GM12878 (cell line): ENCODE data around the gene UBASH3A. TPM values are rescaled to one million over a fixed set of nuclear protein-coding genes. Genes with fewer than 3 reads are reported as not detected.

Experiments used
- ATAC-seq: fragments of 200-7000 bp; cut with Tn5 transposase; 3 replicates; pipeline ENCODE4 v1.9.1; 2020; ENCODE audit warnings: mild to moderate bottlenecking, moderate library complexity
- BruUV-seq: library from RNA; stranded (reverse); fragments of 400-500 nt; replicated peaks from 2 replicates; lab custom pipeline; 2021; lab: Mats Ljungman, UMichigan
- CTCF ChIA-PET: fragments of 300-600 bp; sonication (Branson Sonifier 250); formaldehyde crosslinking; extraction: SDS; loops from one replicate; lab custom pipeline; 2021; ENCODE audit warnings: inconsistent platforms; lab: Yijun Ruan, JAX
- POLR2A ChIA-PET: fragments of 350-600 bp; formaldehyde crosslinking; extraction: SDS; loops from one replicate; lab custom pipeline; 2021; ENCODE audit warnings: inconsistent platforms; lab: Charles Lee
- RAD21 ChIA-PET: fragments of 300-600 bp; sonication (Branson Sonifier 250); formaldehyde crosslinking; loops from one replicate; lab custom pipeline; 2023; ENCODE audit warnings: antibody characterized with exemption; ENCODE audit not compliant: unreplicated experiment; lab: Charles Lee
- SMC1A ChIA-PET: fragments of 300-600 bp; sonication (Branson Sonifier 250); formaldehyde crosslinking; loops from one replicate; lab custom pipeline; 2023; ENCODE audit not compliant: unreplicated experiment, uncharacterized antibody; lab: Charles Lee
- DNase-seq: peaks from one replicate; pipeline ENCODE4 v3.0.0-alpha.2; 2011; ENCODE audit warnings: low read depth, low spot score
- FAIRE-seq: peaks from 3 replicates; lab custom pipeline; 2011; peaks lifted over from hg19 to GRCh38; lab: Jason Lieb, UNC
- H2AFZ ChIP-seq: 2 replicates; pipeline ENCODE4 v1.6.0; 2011; ENCODE audit warnings: low read depth, low read length, control low read depth; ENCODE audit not compliant: control insufficient read depth
- H3K27ac ChIP-seq: 2 replicates; pipeline ENCODE4 v1.5.1; 2011; ENCODE audit warnings: control low read depth; ENCODE audit not compliant: control insufficient read depth, insufficient read depth
- H3K27me3 ChIP-seq, 2 experiments: replicated peaks in 1 of 2; 2 replicates each; pipeline versions ENCODE4 v1.6.0 to v1.6.1; 2011; ENCODE audit warnings: low read length in 1 of 2; ENCODE audit not compliant: control insufficient read depth in 2 of 2, insufficient read depth in 2 of 2
- H3K36me3 ChIP-seq, 2 experiments: 2 replicates each; pipeline ENCODE4 v1.5.1; 2011; ENCODE audit warnings: low read length in 1 of 2; ENCODE audit not compliant: control insufficient read depth in 2 of 2, insufficient read depth in 2 of 2
- H3K4me1 ChIP-seq: 2 replicates; pipeline ENCODE4 v1.6.1; 2011; ENCODE audit warnings: mild to moderate bottlenecking, low read length, moderate library complexity, mixed read lengths; ENCODE audit not compliant: control insufficient read depth, insufficient read depth
- H3K4me2 ChIP-seq: 2 replicates; pipeline ENCODE4 v1.6.0; 2011; ENCODE audit warnings: control low read depth; ENCODE audit not compliant: control insufficient read depth, insufficient read depth
- H3K4me3 ChIP-seq: fragments of 200-600 bp; sonication (generic); 2 replicates; pipeline ENCODE4 v1.5.1; 2016
- H3K79me2 ChIP-seq: 2 replicates; pipeline ENCODE4 v1.6.0; 2011; ENCODE audit warnings: low read length; ENCODE audit not compliant: control insufficient read depth, insufficient read depth
- H3K9ac ChIP-seq: 2 replicates; pipeline ENCODE4 v1.8.0; 2011; ENCODE audit warnings: low read length, control low read depth, mixed read lengths; ENCODE audit not compliant: control insufficient read depth, insufficient read depth
- H3K9me3 ChIP-seq: replicated peaks from 3 replicates; pipeline ENCODE4 v1.5.1; 2011; ENCODE audit warnings: mild to moderate bottlenecking, low read length; ENCODE audit not compliant: control insufficient read depth, insufficient read depth
- H4K20me1 ChIP-seq: 2 replicates; pipeline ENCODE4 v1.6.0; 2011; ENCODE audit not compliant: control insufficient read depth, insufficient read depth
- BACH1 ChIP-seq: fragments of 450-650 bp; IDR thresholded peaks from 2 replicates; pipeline ENCODE4 v1.6.1; 2017; ENCODE audit warnings: mild to moderate bottlenecking, borderline replicate concordance
- MTA3 ChIP-seq: IDR thresholded peaks from 2 replicates; pipeline ENCODE4 v1.6.1; 2012; ENCODE audit warnings: low read length, inconsistent platforms, borderline replicate concordance
- NR2C1 ChIP-seq: fragments of 450-650 bp; IDR thresholded peaks from 2 replicates; pipeline ENCODE4 v1.6.1; 2017; ENCODE audit warnings: antibody characterized with exemption, mild to moderate bottlenecking, moderate library complexity
- PAX8 ChIP-seq: fragments of 450-650 bp; IDR thresholded peaks from 2 replicates; pipeline ENCODE4 v1.6.1; 2017; ENCODE audit warnings: mild to moderate bottlenecking, moderate library complexity
- POLR2AphosphoS5 ChIP-seq: IDR thresholded peaks from 2 replicates; pipeline ENCODE4 v1.6.1; 2011; ENCODE audit warnings: mild to moderate bottlenecking, low read length, inconsistent platforms
- SMAD5 ChIP-seq: IDR thresholded peaks from 2 replicates; pipeline ENCODE4 v1.6.1; 2016; ENCODE audit warnings: antibody characterized with exemption, low read depth
- SMARCA5 ChIP-seq: fragments of 450-650 bp; IDR thresholded peaks from 2 replicates; pipeline ENCODE4 v1.6.1; 2017; ENCODE audit warnings: mild to moderate bottlenecking
- ZNF274 ChIP-seq: IDR thresholded peaks from one replicate; pipeline ENCODE4 v1.8.0; 2011; ENCODE audit not compliant: insufficient read length, insufficient read depth
- WGBS: methylation state at CpG from one replicate; pipeline ENCODE4 v1.1.6; 2016; ENCODE audit warnings: low lambda C conversion rate; ENCODE audit not compliant: insufficient replicate concordance, insufficient coverage; ENCODE audit errors: missing lambda C conversion rate; 5-methylcytosine and 5-hydroxymethylcytosine counted together
- in situ Hi-C: fragments of 300-500 bp; cut with MboI; formaldehyde crosslinking; loops from 9 replicates; pipeline ENCODE4 v1.14.3; 2018; ENCODE audit warnings: mixed read lengths
- intact Hi-C: fragments of 100-400 bp; cut with micrococcal nuclease; formaldehyde crosslinking; loops from one replicate; pipeline ENCODE4 v1.14.2; 2022; ENCODE audit not compliant: unreplicated experiment
- polyA plus RNA-seq, 11 experiments: library from polyadenylated mRNA; depleted of rRNA in 4 of 11; unstranded in 6 of 11; stranded (reverse) in 5 of 11; fragments of >200 nt; fragmentation: Nextera tagmentation in 4 of 11; fragmentation: Illumina TruSeq in 1 of 11; extraction: Ambion mirVana in 4 of 11; extraction: Trizol in 1 of 11; gene quantifications; 1 replicate in 1 of 11; 2 replicates in 10 of 11; pipeline versions ENCODE4 v1.2.1 to v1.2.3, GENCODE V29; 2011 to 2016; ENCODE audit warnings: inconsistent platforms in 2 of 11, missing spikeins in 2 of 11, low read depth in 1 of 11
- total RNA-seq, 4 experiments: library from RNA; depleted of rRNA in 3 of 4; stranded (reverse); fragments of >200 nt in 3 of 4; fragmentation: Illumina TruSeq in 1 of 4; extraction: Trizol in 1 of 4; gene quantifications; 2 replicates each; pipeline versions ENCODE4 v1.2.1 to v1.2.3, GENCODE V29; 2013 to 2021
- TF ChIP-seq, protein P1 (sequence below): fragments of 450-650 bp; formaldehyde crosslinking; IDR thresholded peaks from 2 replicates; pipeline ENCODE4 v1.4.0; 2020; ENCODE audit warnings: mild to moderate bottlenecking, moderate library complexity
- TF ChIP-seq, protein P2 (sequence below): fragments of 450-650 bp; IDR thresholded peaks from 2 replicates; pipeline ENCODE4 v1.6.1; 2017; ENCODE audit warnings: low read depth, mild to moderate bottlenecking, moderate library complexity
- TF ChIP-seq, protein P3 (sequence below): fragments of 450-650 bp; conservative IDR thresholded peaks from 2 replicates; pipeline ENCODE4 v1.6.1; 2017; ENCODE audit warnings: mild to moderate bottlenecking, moderate library complexity

The UBASH3A gene
- total and polyA plus RNA-seq, 10 of the 15 experiments (the other 5 are each of a cell fraction or from before 2014, with no cell fraction given) = 0.04 to 0.39 (median 0.23) TPM; not detected in 1

DNA sequence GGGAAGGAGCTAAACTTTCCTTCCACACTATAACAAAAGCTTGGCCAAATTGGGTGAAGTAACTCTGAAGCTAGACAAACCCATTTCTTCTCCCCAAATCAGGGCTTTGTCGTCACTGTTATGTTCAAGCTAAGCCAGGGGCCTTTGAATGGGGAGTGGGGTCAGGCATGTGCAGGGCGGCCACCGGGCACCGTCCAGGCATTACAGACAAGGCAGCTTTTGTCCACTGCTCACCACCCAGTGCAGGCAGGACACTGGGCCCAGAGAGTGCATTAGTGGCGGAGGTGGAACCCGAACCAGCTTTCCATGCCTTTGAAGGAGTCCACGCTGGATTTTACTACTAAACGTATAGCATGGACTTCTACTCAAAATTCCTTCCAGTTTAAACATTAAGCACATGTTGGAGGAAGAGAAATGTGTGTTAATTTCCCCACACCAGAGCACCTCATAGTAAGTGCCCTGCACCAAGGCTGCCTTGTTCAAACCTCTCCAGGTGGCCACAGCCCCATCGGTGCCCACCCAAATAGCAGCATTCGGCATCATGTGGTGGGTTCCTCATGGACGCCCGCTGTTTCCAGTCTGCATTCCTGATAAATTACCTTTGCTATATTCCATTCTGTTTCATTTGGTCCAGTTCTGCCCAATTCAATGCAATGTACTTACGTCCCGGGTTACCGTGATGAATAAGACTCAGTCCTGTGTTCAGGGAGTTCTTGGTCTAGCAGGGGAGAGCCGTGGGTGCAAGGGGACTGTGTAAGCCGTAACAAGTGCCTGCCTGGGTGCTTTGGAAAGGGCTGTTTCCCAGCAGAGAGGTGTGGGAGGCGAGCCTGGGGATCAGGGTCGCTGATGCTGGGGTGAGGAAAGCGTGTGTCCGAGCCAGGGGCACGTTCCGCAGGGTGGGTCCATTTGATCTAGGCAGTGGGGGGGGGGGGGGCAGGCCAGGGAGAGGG, 1.6 kb downstream of the UBASH3A start:
- intact Hi-C loops (no loop called here), in situ Hi-C loops (no loop called here)
- no peak for DNase-seq
- Histone ChIP-seq H3K27ac (no peak overlapping the region), H3K4me3 (no peak overlapping the region), H2AFZ (no peak overlapping the region), H4K20me1 (no peaks in the 10 kb centered on the region), H3K9ac (no peak overlapping the region), H3K9me3 (peaks cover 5% of the 10 kb centered on the region; the same call in 2 of the 3 replicates), H3K36me3 (no peaks in the 10 kb centered on the region), H3K4me2 (no peak overlapping the region), H3K4me1 (peaks cover 7% of the 10 kb centered on the region; the same call in 1 of the 2 replicates), H3K27me3 (no peaks in the 10 kb centered on the region), H3K79me2 (no peaks in the 10 kb centered on the region)
- BruUV-seq = no TSS peak
- ChIA-PET POLR2A (interaction anchor here (0.7 to 5.4 kb wide), 3 partner anchors 9 to 121 kb away, joined by 3 to 34 read pairs (median 16); no protein-coding TSS in a partner anchor), CTCF (interaction anchor here (0.6 to 3.1 kb wide), 4 partner anchors 8 to 46 kb away, joined by 3 to 8 read pairs (median 3); no protein-coding TSS in a partner anchor), RAD21 (interaction anchor here (0.8 to 3.1 kb wide), 7 partner anchors 8 to 181 kb away, joined by 3 to 11 read pairs (median 3); no protein-coding TSS in a partner anchor), SMC1A (interaction anchor here (1.0 to 1.5 kb wide), 4 partner anchors 8 to 96 kb away, joined by 3 read pairs; no protein-coding TSS in a partner anchor)
- FAIRE-seq = no peak
- 80% methylated on average over 20 of the region's 23 CpGs for WGBS
- ATAC-seq = no peak
- TF ChIP-seq, protein P1, sequence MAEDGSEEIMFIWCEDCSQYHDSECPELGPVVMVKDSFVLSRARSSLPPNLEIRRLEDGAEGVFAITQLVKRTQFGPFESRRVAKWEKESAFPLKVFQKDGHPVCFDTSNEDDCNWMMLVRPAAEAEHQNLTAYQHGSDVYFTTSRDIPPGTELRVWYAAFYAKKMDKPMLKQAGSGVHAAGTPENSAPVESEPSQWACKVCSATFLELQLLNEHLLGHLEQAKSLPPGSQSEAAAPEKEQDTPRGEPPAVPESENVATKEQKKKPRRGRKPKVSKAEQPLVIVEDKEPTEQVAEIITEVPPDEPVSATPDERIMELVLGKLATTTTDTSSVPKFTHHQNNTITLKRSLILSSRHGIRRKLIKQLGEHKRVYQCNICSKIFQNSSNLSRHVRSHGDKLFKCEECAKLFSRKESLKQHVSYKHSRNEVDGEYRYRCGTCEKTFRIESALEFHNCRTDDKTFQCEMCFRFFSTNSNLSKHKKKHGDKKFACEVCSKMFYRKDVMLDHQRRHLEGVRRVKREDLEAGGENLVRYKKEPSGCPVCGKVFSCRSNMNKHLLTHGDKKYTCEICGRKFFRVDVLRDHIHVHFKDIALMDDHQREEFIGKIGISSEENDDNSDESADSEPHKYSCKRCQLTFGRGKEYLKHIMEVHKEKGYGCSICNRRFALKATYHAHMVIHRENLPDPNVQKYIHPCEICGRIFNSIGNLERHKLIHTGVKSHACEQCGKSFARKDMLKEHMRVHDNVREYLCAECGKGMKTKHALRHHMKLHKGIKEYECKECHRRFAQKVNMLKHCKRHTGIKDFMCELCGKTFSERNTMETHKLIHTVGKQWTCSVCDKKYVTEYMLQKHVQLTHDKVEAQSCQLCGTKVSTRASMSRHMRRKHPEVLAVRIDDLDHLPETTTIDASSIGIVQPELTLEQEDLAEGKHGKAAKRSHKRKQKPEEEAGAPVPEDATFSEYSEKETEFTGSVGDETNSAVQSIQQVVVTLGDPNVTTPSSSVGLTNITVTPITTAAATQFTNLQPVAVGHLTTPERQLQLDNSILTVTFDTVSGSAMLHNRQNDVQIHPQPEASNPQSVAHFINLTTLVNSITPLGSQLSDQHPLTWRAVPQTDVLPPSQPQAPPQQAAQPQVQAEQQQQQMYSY = no peak
- TF ChIP-seq NR2C1 (no peak), ZNF274 (no peak), MTA3 (no peak), SMAD5 (no peak), POLR2AphosphoS5 (no peak), PAX8 (no peak), BACH1 (no peak), SMARCA5 (no peak)
- TF ChIP-seq, protein P2, sequence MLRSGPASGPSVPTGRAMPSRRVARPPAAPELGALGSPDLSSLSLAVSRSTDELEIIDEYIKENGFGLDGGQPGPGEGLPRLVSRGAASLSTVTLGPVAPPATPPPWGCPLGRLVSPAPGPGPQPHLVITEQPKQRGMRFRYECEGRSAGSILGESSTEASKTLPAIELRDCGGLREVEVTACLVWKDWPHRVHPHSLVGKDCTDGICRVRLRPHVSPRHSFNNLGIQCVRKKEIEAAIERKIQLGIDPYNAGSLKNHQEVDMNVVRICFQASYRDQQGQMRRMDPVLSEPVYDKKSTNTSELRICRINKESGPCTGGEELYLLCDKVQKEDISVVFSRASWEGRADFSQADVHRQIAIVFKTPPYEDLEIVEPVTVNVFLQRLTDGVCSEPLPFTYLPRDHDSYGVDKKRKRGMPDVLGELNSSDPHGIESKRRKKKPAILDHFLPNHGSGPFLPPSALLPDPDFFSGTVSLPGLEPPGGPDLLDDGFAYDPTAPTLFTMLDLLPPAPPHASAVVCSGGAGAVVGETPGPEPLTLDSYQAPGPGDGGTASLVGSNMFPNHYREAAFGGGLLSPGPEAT = no peak
- TF ChIP-seq, protein P3, sequence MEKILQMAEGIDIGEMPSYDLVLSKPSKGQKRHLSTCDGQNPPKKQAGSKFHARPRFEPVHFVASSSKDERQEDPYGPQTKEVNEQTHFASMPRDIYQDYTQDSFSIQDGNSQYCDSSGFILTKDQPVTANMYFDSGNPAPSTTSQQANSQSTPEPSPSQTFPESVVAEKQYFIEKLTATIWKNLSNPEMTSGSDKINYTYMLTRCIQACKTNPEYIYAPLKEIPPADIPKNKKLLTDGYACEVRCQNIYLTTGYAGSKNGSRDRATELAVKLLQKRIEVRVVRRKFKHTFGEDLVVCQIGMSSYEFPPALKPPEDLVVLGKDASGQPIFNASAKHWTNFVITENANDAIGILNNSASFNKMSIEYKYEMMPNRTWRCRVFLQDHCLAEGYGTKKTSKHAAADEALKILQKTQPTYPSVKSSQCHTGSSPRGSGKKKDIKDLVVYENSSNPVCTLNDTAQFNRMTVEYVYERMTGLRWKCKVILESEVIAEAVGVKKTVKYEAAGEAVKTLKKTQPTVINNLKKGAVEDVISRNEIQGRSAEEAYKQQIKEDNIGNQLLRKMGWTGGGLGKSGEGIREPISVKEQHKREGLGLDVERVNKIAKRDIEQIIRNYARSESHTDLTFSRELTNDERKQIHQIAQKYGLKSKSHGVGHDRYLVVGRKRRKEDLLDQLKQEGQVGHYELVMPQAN = no peak
